Esophagus squamous epithelium (tissue), 5 donors: ENCODE data around the gene SLC43A3. TPM values are rescaled to one million over a fixed set of nuclear protein-coding genes. Genes with fewer than 3 reads are reported as not detected.

Experiments used
- DNase-seq: peaks from one replicate; lab custom pipeline; 2025; lab: John Stamatoyannopoulos, UW
- H3K27ac ChIP-seq, 4 donors: fragments of 200-600 bp; sonication (generic); one replicate each; pipeline ENCODE4 v1.5.1; 2016 to 2019; ENCODE audit warnings: mild to moderate bottlenecking in 1 of 4
- H3K27me3 ChIP-seq, 4 donors: fragments of 200-600 bp; sonication (generic); 1 replicate in 3 of 4; 2 replicates in 1 of 4; pipeline versions ENCODE4 v1.5.1 to v1.6.0; 2017 to 2021; ENCODE audit warnings: antibody characterized with exemption in 1 of 4
- H3K36me3 ChIP-seq, 3 donors: fragments of 200-600 bp; sonication (generic); one replicate each; pipeline ENCODE4 v1.5.1; 2016 to 2019
- H3K4me1 ChIP-seq, 3 donors: fragments of 200-600 bp; sonication (generic); one replicate each; pipeline ENCODE4 v1.5.1; 2017 to 2019
- H3K4me3 ChIP-seq, 4 donors: fragments of 200-600 bp; sonication (generic); 1 replicate in 3 of 4; 2 replicates in 1 of 4; pipeline ENCODE4 v1.5.1; 2016 to 2019; ENCODE audit warnings: mild to moderate bottlenecking in 2 of 4, moderate library complexity in 1 of 4
- H3K9me3 ChIP-seq, 3 donors: fragments of 200-600 bp; sonication (generic); one replicate each; pipeline ENCODE4 v1.5.1; 2016 to 2019
- CTCF ChIP-seq, 6 experiments: fragments of 450-650 bp in 4 of 6; fragments of 200-600 bp in 2 of 6; sonication (generic) in 2 of 6; IDR thresholded peaks; one replicate each; pipeline ENCODE4 v1.5.1; 2016 to 2019; ENCODE audit warnings: antibody characterized with exemption in 6 of 6, mild to moderate bottlenecking in 4 of 6, moderate library complexity in 4 of 6
- POLR2A ChIP-seq, 4 donors: fragments of 450-650 bp; IDR thresholded peaks; one replicate each; pipeline ENCODE4 v1.6.1; 2017; ENCODE audit warnings: antibody characterized with exemption in 4 of 4, mild to moderate bottlenecking in 4 of 4, moderate library complexity in 3 of 4
- WGBS, 2 donors: methylation state at CpG; one replicate each; pipeline ENCODE4 v1.1.5; 2018; 5-methylcytosine and 5-hydroxymethylcytosine counted together
- intact Hi-C: fragments of 100-400 bp; cut with DNase I; formaldehyde crosslinking; loops from one replicate; pipeline ENCODE4 v1.15.0; 2022
- total RNA-seq, 4 donors: library from RNA; depleted of rRNA; stranded (reverse); fragments of >200 nt; gene quantifications; one replicate each; pipeline ENCODE4 v1.1.0, GENCODE V29; 2016
- donor health status: DM: yes; HTN: yes; CAD: no.

Gene SLC43A3
- total RNA-seq, 4 donors from 2014 or later, result 54.1 to 90.9 (median 75.6) TPM

- Histone ChIP-seq H3K27me3 (no peaks in the 10 kb centered on the region), H3K4me1 (no peaks in the 10 kb centered on the region), H3K36me3 (no peaks in the 10 kb centered on the region), H3K4me3 (no peak overlapping the region), H3K27ac (no peak overlapping the region), H3K9me3 (no peaks in the 10 kb centered on the region)
- intact Hi-C loops, result no loop called here
- DNase-seq, result no peak
- WGBS, 2 donors, result 85 to 90% methylated on average over 11 of the region's 11 CpGs
- TF ChIP-seq CTCF (IDR thresholded peaks at IDR 0.05) (no peak), POLR2A (IDR thresholded peaks at IDR 0.05) (no peak)
Observed at GRCh38 chr11:57395905-57396623, 30.9 kb downstream of the SLC43A3 start.

GRCh38 chr11:57394203-57394965 is 32.5 kb downstream of the SLC43A3 start:
- Histone ChIP-seq H3K4me3 (no peak overlapping the region), H3K4me1 (no peaks in the 10 kb centered on the region), H3K27ac (no peak overlapping the region), H3K27me3 (no peaks in the 10 kb centered on the region), H3K9me3 (no peaks in the 10 kb centered on the region), H3K36me3 (no peaks in the 10 kb centered on the region)
- intact Hi-C loops, result no loop called here
- TF ChIP-seq POLR2A (IDR thresholded peaks at IDR 0.05), result no peak
- WGBS, 2 donors, result 85 to 87% methylated on average over 4 of the region's 4 CpGs
- DNase-seq, result no peak

- 86% methylated on average over 4 of the region's 4 CpGs for whole genome bisulfite sequencing, 2 donors
- no peaks in the 10 kb centered on the region for H3K27me3 ChIP-seq
- H3K4me3 ChIP-seq, result no peak overlapping the region
- TF ChIP-seq POLR2A (IDR thresholded peaks at IDR 0.05) (no peak), CTCF (IDR thresholded peaks at IDR 0.05) (no peak)
- no peaks in the 10 kb centered on the region for H3K4me1 ChIP-seq
- H3K27ac ChIP-seq, result no peak overlapping the region
- DNase-seq, result no peak
- intact Hi-C loops, result no loop called here
- no peaks in the 10 kb centered on the region for H3K9me3 ChIP-seq
- no peaks in the 10 kb centered on the region for H3K36me3 ChIP-seq
Observed at GRCh38 chr11:57392763-57393105, 34.2 kb downstream of the SLC43A3 start.

- Histone ChIP-seq H3K9me3 (no peaks in the 10 kb centered on the region), H3K27ac (no peak overlapping the region), H3K4me1 (no peaks in the 10 kb centered on the region), H3K27me3 (no peaks in the 10 kb centered on the region), H3K36me3 (no peaks in the 10 kb centered on the region), H3K4me3 (no peak overlapping the region)
- intact Hi-C loops, result no loop called here
- WGBS, 2 donors, result 79 to 85% methylated on average over 8 of the region's 8 CpGs
- TF ChIP-seq POLR2A (IDR thresholded peaks at IDR 0.05) (no peak), CTCF (IDR thresholded peaks at IDR 0.05) (no peak)
- DNase-seq, result no peak
Observed at GRCh38 chr11:57392066-57392762, 34.7 kb downstream of the SLC43A3 start.

GRCh38 chr11:57391539-57391938 is 35.4 kb downstream of the SLC43A3 start:
- intact Hi-C loops, result no loop called here
- no peaks in the 10 kb centered on the region for H3K9me3 ChIP-seq
- H3K4me1 ChIP-seq, result no peaks in the 10 kb centered on the region
- H3K27me3 ChIP-seq, result no peaks in the 10 kb centered on the region
- no peak for DNase-seq
- no peak for TF ChIP-seq CTCF (IDR thresholded peaks at IDR 0.05)
- no peak for TF ChIP-seq POLR2A (IDR thresholded peaks at IDR 0.05)
- H3K27ac ChIP-seq, result no peak overlapping the region
- H3K36me3 ChIP-seq, result no peaks in the 10 kb centered on the region
- WGBS, 2 donors, result 31 to 68% methylated on average over 2 of the region's 2 CpGs
- no peak overlapping the region for H3K4me3 ChIP-seq
